HG03039 (cell line): ENCODE data around the gene FAM90A1.
"Not testable (repeated sequence)": the region's sequence is repeated elsewhere in the genome, so short reads cannot be mapped to it uniquely, and the experiment has no call there.

Experiments used
- ATAC-seq: cut with Tn5 transposase; IDR thresholded peaks from one replicate; pipeline ENCODE4 v1.9.1; 2021; ENCODE audit warnings: mild to moderate bottlenecking, moderate library complexity; ENCODE audit not compliant: unreplicated experiment

Gene FAM90A1

GRCh38 chr12:8233935-8234495, 6.6 kb upstream of the FAM90A1 start:
- not testable (repeated sequence) for ATAC-seq

GRCh38 chr12:8233300-8233855, 6.0 kb upstream of the FAM90A1 start:
- not testable (repeated sequence) for ATAC-seq

- not testable (repeated sequence) for ATAC-seq
Measured at GRCh38 chr12:8231666-8232608, 4.5 kb upstream of the FAM90A1 start.

- ATAC-seq: not testable (repeated sequence)
Measured at GRCh38 chr12:8231049-8231448, 3.6 kb upstream of the FAM90A1 start.

- ATAC-seq: not testable (repeated sequence)
Measured at GRCh38 chr12:8229486-8229885, 2.1 kb upstream of the FAM90A1 start.

- not testable (repeated sequence) for ATAC-seq
Measured at GRCh38 chr12:8228607-8229006, 1.2 kb upstream of the FAM90A1 start.

GRCh38 chr12:8227732-8228077, 287 bp upstream of the FAM90A1 start:
- not testable (repeated sequence) for ATAC-seq

- ATAC-seq: no peak
Measured at GRCh38 chr12:8226355-8226754, 1.1 kb downstream of the FAM90A1 start.

- not testable (repeated sequence) for ATAC-seq
Measured at GRCh38 chr12:8224782-8225181, 2.6 kb downstream of the FAM90A1 start.

- not testable (repeated sequence) for ATAC-seq
Measured at GRCh38 chr12:8223646-8224045, 3.8 kb downstream of the FAM90A1 start.

- ATAC-seq: not testable (repeated sequence)
Measured at GRCh38 chr12:8222303-8222702, 5.1 kb downstream of the FAM90A1 start.

- ATAC-seq: not testable (repeated sequence)
Measured at GRCh38 chr12:8221844-8222243, 5.6 kb downstream of the FAM90A1 start.

GRCh38 chr12:8221375-8221774, 6.0 kb downstream of the FAM90A1 start:
- not testable (repeated sequence) for ATAC-seq

- not testable (repeated sequence) for ATAC-seq
Measured at GRCh38 chr12:8218711-8219382, 8.6 kb downstream of the FAM90A1 start.

GRCh38 chr12:8197685-8198308, 29.6 kb downstream of the FAM90A1 start:
- ATAC-seq: not testable (repeated sequence)

- ATAC-seq: not testable (repeated sequence)
Measured at GRCh38 chr12:8188088-8188487, 39.3 kb downstream of the FAM90A1 start.

GRCh38 chr12:8184206-8184605, 43.2 kb downstream of the FAM90A1 start:
- ATAC-seq: not testable (repeated sequence)

- not testable (repeated sequence) for ATAC-seq
Measured at GRCh38 chr12:8183346-8183745, 44.1 kb downstream of the FAM90A1 start.

GRCh38 chr12:8182923-8183322, 44.5 kb downstream of the FAM90A1 start:
- not testable (repeated sequence) for ATAC-seq

- ATAC-seq: not testable (repeated sequence)
Measured at GRCh38 chr12:8181271-8181670, 46.1 kb downstream of the FAM90A1 start.
